Measurements from ENCODE around the gene SNX6.
"Not testable (repeated sequence)": the region's sequence is repeated elsewhere in the genome, so short reads cannot be mapped to it uniquely, and the experiment has no call there.

Gene SNX6

DNA sequence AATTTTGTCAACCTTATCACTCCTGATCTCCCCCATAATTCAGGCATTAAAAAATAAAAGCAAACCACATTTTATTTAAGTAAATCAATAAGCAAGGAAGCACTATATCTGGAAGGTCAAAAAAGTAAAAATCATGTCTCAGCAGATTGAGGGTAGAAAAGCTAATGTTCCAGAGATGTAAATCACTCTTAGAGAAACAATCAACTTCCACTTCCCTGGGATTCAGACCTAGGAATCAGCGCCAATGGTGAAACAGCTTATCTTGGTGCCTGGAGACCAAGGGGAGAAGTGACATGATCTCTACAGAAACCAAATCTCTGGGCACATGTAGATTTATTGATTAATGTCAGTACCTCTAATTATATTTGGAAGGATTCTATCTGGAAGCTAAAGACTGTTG is 10.9 kb upstream of the SNX6 start:
- in situ Hi-C loops (cut with MboI; ENCODE audit: low sequenced_read_pairs) = no loop called here

GRCh38 chr14:34634360-34634771 is 4.4 kb upstream of the SNX6 start:
- in situ Hi-C loops (cut with MboI; ENCODE audit: low sequenced_read_pairs) = not testable (repeated sequence)

GRCh38 chr14:34633742-34634141 is 3.8 kb upstream of the SNX6 start:
- in situ Hi-C loops (cut with MboI; ENCODE audit: low sequenced_read_pairs) = no loop called here

- in situ Hi-C loops (cut with MboI; ENCODE audit: low sequenced_read_pairs) = no loop called here
Measured at GRCh38 chr14:34632411-34632978, 2.5 kb upstream of the SNX6 start.

DNA sequence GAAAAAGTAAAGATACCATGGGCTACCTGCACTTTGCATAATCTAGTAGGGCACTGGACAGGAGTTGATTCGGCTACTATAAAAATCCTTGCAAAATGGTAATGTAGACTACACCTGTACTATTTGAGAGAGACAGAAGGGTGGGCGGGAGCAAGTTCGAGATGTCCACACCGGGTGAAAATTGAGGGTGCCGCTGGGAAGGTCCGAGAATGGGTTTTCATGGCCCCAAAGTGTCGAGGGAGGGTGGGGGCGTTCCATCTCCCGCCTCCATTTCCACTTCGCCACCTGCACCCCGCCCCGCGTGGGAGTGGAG is 648 bp downstream of the SNX6 start:
- in situ Hi-C loops (cut with MboI; ENCODE audit: low sequenced_read_pairs) = no loop called here

- in situ Hi-C loops (cut with MboI; ENCODE audit: low sequenced_read_pairs) = no loop called here
Measured at GRCh38 chr14:34628681-34629135, 1.2 kb downstream of the SNX6 start.

DNA sequence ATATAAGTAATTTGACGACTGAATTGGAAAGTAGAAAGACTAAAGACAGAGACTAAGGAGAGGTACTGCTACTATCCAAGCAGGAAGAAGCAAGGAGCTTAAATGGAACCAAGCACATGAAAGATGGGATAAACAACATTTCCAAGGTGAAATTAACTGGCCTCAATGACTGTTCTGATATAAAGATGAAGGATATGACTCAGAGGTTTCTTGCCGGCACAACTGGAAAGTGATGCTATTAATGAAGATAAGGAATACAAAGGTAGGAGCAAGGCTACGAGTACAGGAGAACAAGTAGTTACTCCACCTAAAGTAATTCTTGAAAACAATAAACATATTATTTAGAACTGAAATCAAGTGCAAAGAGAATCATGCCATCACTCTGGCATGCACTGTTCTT is 6.4 kb downstream of the SNX6 start:
- in situ Hi-C loops (cut with MboI; ENCODE audit: low sequenced_read_pairs) = no loop called here

GRCh38 chr14:34620839-34621238 is 9.1 kb downstream of the SNX6 start:
- in situ Hi-C loops (cut with MboI; ENCODE audit: low sequenced_read_pairs) = no loop called here

GRCh38 chr14:34620115-34620514 is 9.8 kb downstream of the SNX6 start:
- in situ Hi-C loops (cut with MboI; ENCODE audit: low sequenced_read_pairs) = no loop called here

- in situ Hi-C loops (cut with MboI; ENCODE audit: low sequenced_read_pairs) = no loop called here
Measured at GRCh38 chr14:34619471-34619870, 10.5 kb downstream of the SNX6 start.

- in situ Hi-C loops (cut with MboI; ENCODE audit: low sequenced_read_pairs) = no loop called here
Measured at GRCh38 chr14:34616360-34616759, 13.6 kb downstream of the SNX6 start.

GRCh38 chr14:34615507-34615906 is 14.4 kb downstream of the SNX6 start:
- in situ Hi-C loops (cut with MboI; ENCODE audit: low sequenced_read_pairs) = no loop called here

DNA sequence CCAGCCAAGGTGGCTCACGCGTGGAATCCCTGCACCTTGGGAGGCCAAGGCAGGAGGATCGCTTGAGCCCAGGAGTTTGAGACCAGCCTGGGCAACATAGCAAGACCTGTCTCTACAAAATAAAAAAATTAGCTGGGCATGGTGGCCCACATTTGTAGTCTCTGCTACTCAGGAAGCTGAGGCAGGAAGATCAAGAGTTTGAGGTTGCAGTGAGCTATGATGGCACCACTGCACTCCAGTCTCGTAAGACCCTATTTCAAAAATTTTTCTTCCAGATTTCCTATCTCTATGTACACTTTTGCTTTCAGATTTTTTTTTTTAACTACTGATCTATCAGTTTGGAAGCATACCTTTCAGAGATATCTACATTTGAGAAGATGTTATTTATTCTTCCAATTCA is 15.3 kb downstream of the SNX6 start:
- in situ Hi-C loops (cut with MboI; ENCODE audit: low sequenced_read_pairs) = no loop called here

- in situ Hi-C loops (cut with MboI; ENCODE audit: low sequenced_read_pairs) = no loop called here
Measured at GRCh38 chr14:34610101-34610500, 19.8 kb downstream of the SNX6 start.

DNA sequence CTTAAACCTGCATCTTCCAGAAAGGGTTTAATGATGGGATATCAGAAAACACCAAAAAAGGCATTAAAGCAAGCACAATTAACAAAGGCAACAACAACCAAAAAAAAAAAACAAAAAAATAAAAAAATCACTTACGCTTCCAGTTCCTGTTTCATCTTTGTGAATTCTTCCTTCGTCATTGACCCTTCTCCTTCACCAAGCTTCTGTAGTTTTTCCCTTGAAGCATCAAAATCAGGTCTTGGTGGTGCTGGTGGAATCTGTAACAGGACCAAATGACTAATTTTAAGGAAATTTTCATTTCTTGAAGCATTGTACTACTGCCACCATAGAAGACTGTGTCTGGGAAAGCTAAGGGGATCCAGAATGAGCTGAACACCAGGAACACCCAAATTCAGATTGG is 24.5 kb downstream of the SNX6 start:
- in situ Hi-C loops (cut with MboI; ENCODE audit: low sequenced_read_pairs) = no loop called here

GRCh38 chr14:34604995-34605394 is 25.0 kb downstream of the SNX6 start:
- in situ Hi-C loops (cut with MboI; ENCODE audit: low sequenced_read_pairs) = no loop called here

DNA sequence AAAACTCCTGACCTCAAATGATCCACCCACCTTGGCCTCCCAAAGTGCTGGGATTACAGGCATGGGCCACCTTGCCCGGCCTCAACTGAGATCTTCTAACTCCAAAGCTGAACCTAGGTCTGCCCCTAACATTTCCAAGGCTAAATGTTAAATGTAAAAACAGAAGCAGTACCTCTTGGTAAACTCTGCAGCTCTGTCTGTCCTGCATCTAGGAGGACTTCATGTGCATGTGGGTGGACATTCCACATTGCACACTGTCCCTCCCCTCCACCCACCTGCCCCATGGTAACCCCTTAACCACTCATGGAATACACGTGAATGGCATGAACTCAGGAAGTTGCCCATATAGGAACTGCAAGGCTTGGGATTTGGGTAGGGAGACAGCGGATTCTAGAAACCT is 33.1 kb downstream of the SNX6 start:
- in situ Hi-C loops (cut with MboI; ENCODE audit: low sequenced_read_pairs) = no loop called here

DNA sequence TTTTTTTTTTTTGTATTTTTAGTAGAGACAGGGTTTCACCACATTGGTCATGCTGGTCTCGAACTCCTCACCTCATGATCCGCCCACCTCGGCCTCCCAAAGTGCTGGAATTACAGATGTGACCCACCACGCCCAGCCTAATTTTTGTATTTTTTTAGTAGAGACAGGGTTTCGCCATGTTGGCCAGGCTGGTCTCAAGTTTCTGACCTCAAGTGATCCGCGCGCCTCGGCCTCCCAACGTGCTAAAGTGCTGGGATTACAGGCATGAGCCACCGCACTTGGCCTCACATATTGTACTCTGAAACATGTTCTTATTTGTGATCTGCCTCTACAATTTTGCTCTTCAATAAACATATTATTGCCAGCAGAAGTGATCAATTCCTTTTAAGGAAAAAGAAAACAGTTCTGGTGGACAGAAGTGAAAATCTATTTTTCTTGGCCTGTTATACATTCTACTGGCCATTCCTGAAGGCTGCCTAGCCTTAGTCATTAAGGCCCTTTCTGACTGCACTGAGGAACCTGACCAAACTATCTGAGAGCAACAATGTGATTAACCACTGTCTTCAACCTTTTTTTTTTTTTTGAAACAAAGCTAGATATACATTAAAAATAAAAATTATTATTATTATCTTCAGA is 36.1 kb downstream of the SNX6 start:
- in situ Hi-C loops (cut with MboI; ENCODE audit: low sequenced_read_pairs) = no loop called here

- in situ Hi-C loops (cut with MboI; ENCODE audit: low sequenced_read_pairs) = no loop called here
Measured at GRCh38 chr14:34592623-34593022, 37.3 kb downstream of the SNX6 start.

GRCh38 chr14:34583525-34583924 is 46.4 kb downstream of the SNX6 start:
- in situ Hi-C loops (cut with MboI; ENCODE audit: low sequenced_read_pairs) = no loop called here

GRCh38 chr14:34582117-34582680 is 47.7 kb downstream of the SNX6 start:
- in situ Hi-C loops (cut with MboI; ENCODE audit: low sequenced_read_pairs) = no loop called here

DNA sequence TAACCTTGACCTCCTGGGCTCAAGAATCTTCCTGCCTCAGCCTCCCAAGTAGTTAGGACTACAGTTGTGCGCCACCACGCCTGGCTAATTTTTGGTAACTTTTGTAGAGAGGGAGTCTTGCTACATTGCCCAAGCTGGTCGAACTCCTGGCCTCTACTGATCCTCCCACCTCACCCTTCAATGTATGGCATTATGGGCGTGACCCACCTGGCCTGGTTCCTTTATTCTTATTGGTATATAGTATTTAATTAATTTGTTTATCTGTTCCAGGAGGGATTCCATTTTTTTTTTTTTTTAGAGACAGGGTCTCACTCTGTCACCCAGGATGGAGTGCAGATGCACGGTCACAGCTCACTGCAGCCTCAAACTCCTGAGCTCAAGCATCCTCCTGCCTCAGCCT is 49.6 kb downstream of the SNX6 start:
- in situ Hi-C loops (cut with MboI; ENCODE audit: low sequenced_read_pairs) = no loop called here

- in situ Hi-C loops (cut with MboI; ENCODE audit: low sequenced_read_pairs) = no loop called here
Measured at GRCh38 chr14:34571771-34572170, 58.2 kb downstream of the SNX6 start.
